Measurements from ENCODE around the gene PKD1.

PKD1 gene

DNA sequence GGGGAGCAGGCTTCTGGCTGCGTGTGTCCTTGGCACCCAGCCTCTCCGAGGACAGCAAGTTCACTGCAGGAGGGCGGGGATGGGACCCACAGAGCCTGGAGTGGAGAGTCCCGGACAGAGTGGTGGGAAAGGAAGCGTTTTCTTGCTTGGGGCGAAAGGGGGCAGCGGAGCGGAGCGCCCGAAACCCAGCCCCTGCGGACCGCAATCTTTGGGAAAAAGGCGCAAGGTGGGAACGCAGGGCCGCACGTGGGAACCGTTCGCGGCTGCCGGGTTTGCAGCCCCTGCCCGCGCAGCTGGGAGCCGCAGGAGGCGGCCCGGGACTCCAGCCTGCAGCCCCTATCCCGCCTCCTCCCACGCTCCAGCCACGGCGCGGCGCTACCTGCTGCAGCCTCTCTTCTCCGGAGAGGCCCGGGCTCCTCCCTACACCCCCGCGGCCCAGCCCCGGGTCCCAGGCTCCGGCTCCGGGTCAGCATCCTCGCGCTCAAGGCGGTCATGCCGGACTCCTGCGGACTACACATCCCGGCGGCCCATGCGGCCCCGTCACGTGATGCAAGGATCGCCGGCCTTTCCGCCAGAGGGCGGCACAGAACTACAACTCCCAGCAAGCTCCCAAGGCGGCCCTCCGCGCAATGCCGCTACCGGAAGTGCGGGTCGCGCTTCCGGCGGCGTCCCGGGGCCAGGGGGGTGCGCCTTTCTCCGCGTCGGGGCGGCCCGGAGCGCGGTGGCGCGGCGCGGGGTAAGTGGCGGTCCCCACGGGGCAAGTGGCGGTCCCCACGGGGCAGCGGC, 88.2 kb downstream of the PKD1 start, which contains the start of the genes NTHL1 and TSC2:
Gene NTHL1, minus strand, starts transcription at position 505 of the 786 bp plus-strand sequence. Its CDS starts 11 bp downstream, at position 494.
Gene TSC2, plus strand, starts transcription at position 656 of the 786 bp plus-strand sequence. CDS start 631 bp downstream, outside the sequence.
- Histone ChIP-seq H3K9me3 (ENCODE audit: control insufficient read depth, low read length) (no peaks in the 10 kb centered on the region), H3K4me1 (ENCODE audit: control insufficient read depth, insufficient read depth, low read length) (peaks cover 41% of the 10 kb centered on the region), H3K4me3 (ENCODE audit: low read length) (peak within 1 kb of the TSS; percentile 96), H3K36me3 (ENCODE audit: control insufficient read depth, insufficient read depth, low read length) (no peaks in the 10 kb centered on the region), H3K27me3 (ENCODE audit: control insufficient read depth, insufficient read depth, low read length) (no peaks in the 10 kb centered on the region), H3K9ac (ENCODE audit: low read length) (peak within 1 kb of the TSS; percentile 87)

GRCh38 chr16:2046893-2047329, 88.8 kb downstream of the PKD1 start:
- peaks cover 47% of the 10 kb centered on the region for H3K4me1 ChIP-seq (ENCODE audit: control insufficient read depth, insufficient read depth, low read length)
- no peaks in the 10 kb centered on the region for H3K27me3 ChIP-seq (ENCODE audit: control insufficient read depth, insufficient read depth, low read length)
- H3K9ac ChIP-seq (ENCODE audit: low read length): peak overlapping the region; percentile 87
- peak overlapping the region; percentile 96 for H3K4me3 ChIP-seq (ENCODE audit: low read length)
- H3K9me3 ChIP-seq (ENCODE audit: control insufficient read depth, low read length): no peaks in the 10 kb centered on the region
- no peaks in the 10 kb centered on the region for H3K36me3 ChIP-seq (ENCODE audit: control insufficient read depth, insufficient read depth, low read length)

DNA sequence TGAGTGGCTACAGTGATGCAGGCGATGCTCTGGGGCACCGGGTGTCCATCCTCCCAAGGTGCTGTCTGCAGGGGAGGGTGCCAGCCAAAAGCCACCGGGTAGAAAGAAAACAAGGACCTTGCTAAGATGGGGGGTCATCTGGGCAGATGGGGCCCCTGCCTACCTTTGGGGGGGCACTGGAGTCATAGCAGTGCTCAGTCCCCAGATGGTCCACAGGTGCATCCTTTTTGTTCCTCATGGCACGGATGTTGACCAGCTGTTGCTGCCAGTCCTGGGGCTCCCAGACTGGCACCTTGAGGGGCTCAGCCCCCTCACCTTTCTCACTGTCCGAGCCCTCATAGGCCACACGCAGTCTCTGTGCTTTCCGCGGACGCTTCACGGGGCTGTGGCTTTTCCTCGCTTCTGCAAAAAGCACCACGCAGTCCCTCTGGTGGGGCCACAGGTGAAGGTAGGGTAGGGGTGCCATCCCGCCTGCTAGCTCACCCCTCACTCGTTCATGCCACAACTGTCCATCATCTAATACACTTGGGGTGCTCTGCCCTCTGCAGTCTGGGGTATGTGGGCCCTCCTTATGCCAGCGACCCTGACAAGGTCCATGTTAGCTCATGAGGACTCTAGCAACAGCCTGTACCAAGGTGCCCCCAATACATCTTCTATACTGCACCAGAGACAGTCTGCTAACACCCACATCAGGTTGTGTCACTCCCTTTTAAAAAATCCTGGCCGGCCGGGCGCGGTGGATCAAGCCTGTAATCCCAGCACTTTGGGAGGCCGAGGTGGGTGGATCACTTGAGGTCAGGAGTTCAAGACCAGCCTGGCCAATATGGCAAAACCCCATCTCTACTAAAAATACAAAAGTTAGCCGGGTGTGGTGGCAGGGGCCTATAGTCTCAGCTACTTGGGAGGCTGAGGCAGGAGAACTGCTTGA, 89.5 kb downstream of the PKD1 start:
- Histone ChIP-seq H3K4me3 (ENCODE audit: low read length) (peak overlapping the region; percentile 96), H3K9ac (ENCODE audit: low read length) (peak overlapping the region; percentile 87), H3K27me3 (ENCODE audit: control insufficient read depth, insufficient read depth, low read length) (no peaks in the 10 kb centered on the region), H3K4me1 (ENCODE audit: control insufficient read depth, insufficient read depth, low read length) (peaks cover 54% of the 10 kb centered on the region), H3K36me3 (ENCODE audit: control insufficient read depth, insufficient read depth, low read length) (no peaks in the 10 kb centered on the region), H3K9me3 (ENCODE audit: control insufficient read depth, low read length) (no peaks in the 10 kb centered on the region)

- no peak overlapping the region for H3K4me3 ChIP-seq (ENCODE audit: low read length)
- no peak overlapping the region for H3K9ac ChIP-seq (ENCODE audit: low read length)
- H3K27me3 ChIP-seq (ENCODE audit: control insufficient read depth, insufficient read depth, low read length): no peaks in the 10 kb centered on the region
- H3K9me3 ChIP-seq (ENCODE audit: control insufficient read depth, low read length): no peaks in the 10 kb centered on the region
- H3K4me1 ChIP-seq (ENCODE audit: control insufficient read depth, insufficient read depth, low read length): peaks cover 70% of the 10 kb centered on the region
- no peaks in the 10 kb centered on the region for H3K36me3 ChIP-seq (ENCODE audit: control insufficient read depth, insufficient read depth, low read length)
Measured at GRCh38 chr16:2044541-2044940, 91.2 kb downstream of the PKD1 start.

- Histone ChIP-seq H3K9ac (ENCODE audit: low read length) (peak overlapping the region; percentile 7), H3K27me3 (ENCODE audit: control insufficient read depth, insufficient read depth, low read length) (no peaks in the 10 kb centered on the region), H3K9me3 (ENCODE audit: control insufficient read depth, low read length) (no peaks in the 10 kb centered on the region), H3K36me3 (ENCODE audit: control insufficient read depth, insufficient read depth, low read length) (no peaks in the 10 kb centered on the region), H3K4me3 (ENCODE audit: low read length) (no peak overlapping the region), H3K4me1 (ENCODE audit: control insufficient read depth, insufficient read depth, low read length) (peaks cover 72% of the 10 kb centered on the region)
Measured at GRCh38 chr16:2043667-2044451, 91.8 kb downstream of the PKD1 start.

DNA sequence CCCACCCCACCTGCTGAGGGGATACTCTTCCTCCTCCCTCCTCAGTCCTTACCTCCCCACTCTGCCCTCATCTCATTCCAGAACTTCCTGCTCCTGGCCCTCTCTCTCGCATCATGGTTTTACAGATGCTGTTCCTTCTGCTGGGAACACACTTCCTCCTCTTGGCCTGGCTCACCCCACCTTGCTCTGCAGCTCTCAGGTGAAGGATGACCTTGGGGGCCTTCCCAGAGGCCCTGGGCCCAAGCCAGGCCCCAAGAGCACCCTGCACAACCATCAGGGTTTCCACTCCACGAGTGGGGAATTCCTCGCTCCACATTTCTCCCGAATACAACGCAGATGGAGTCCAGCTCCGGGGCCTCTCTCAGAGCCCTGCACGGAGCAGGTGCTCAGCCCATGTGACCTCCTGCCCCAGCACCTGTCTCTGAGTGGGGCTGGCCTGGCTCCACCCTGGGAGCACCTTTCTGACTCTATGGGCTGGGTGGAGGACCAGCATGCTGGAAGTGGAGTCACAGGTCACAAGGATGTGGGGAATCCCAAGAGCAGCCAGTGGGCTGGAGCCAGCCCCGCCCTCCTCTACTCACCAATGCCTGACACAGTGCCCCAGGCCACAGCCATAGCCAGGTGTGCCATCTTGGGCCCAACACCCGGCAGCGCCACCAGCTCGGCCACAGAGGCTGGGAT, 92.6 kb downstream of the PKD1 start:
- H3K9me3 ChIP-seq (ENCODE audit: control insufficient read depth, low read length): no peaks in the 10 kb centered on the region
- H3K36me3 ChIP-seq (ENCODE audit: control insufficient read depth, insufficient read depth, low read length): no peaks in the 10 kb centered on the region
- H3K4me1 ChIP-seq (ENCODE audit: control insufficient read depth, insufficient read depth, low read length): peaks cover 74% of the 10 kb centered on the region
- no peaks in the 10 kb centered on the region for H3K27me3 ChIP-seq (ENCODE audit: control insufficient read depth, insufficient read depth, low read length)
- peak overlapping the region; percentile 7 for H3K9ac ChIP-seq (ENCODE audit: low read length)
- H3K4me3 ChIP-seq (ENCODE audit: low read length): no peak overlapping the region

DNA sequence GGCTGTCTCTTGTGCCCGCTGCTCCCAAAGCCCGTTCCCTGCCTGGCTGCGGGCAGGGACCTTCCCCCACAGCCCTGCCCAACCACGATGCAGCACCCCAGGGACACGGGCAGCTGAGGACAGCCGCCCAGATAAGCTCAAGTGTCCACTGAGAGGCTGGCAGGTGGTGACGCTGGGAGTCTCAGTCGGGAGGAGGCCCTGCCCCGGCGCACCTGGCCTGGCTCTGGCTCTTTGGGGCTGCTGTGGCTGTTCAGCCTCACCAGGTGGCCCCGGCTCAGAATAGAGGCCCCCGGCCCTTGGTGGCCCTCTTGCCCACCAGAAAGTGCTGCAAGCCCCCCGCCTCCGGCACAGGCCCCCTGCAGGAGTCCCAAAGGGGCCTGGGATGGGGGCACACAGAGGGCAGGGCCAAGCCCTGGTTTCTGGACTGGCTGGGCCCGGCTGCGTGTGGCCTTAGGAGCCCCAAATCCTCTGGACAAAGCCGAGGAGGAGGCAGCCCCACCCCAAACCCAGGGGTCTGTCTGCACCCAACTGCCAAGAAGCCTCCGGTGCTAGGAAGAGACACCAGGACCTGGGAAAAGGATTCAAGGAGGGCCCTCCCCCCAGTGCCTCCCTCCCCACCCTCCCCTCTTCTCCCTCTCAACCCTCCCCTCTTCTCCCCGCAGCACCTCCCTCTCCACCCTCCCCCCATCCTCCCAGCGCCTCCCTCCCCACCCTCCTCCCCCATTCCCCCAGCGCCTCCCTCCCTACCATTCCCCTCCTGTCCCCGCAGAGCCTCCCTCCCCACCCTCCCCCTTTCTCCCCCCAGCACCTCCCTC, 93.3 kb downstream of the PKD1 start:
- peaks cover 2% of the 10 kb centered on the region for H3K36me3 ChIP-seq (ENCODE audit: control insufficient read depth, insufficient read depth, low read length)
- H3K27me3 ChIP-seq (ENCODE audit: control insufficient read depth, insufficient read depth, low read length): no peaks in the 10 kb centered on the region
- H3K9me3 ChIP-seq (ENCODE audit: control insufficient read depth, low read length): no peaks in the 10 kb centered on the region
- H3K9ac ChIP-seq (ENCODE audit: low read length): peak overlapping the region; percentile 62
- peaks cover 82% of the 10 kb centered on the region for H3K4me1 ChIP-seq (ENCODE audit: control insufficient read depth, insufficient read depth, low read length)
- H3K4me3 ChIP-seq (ENCODE audit: low read length): no peak overlapping the region

DNA sequence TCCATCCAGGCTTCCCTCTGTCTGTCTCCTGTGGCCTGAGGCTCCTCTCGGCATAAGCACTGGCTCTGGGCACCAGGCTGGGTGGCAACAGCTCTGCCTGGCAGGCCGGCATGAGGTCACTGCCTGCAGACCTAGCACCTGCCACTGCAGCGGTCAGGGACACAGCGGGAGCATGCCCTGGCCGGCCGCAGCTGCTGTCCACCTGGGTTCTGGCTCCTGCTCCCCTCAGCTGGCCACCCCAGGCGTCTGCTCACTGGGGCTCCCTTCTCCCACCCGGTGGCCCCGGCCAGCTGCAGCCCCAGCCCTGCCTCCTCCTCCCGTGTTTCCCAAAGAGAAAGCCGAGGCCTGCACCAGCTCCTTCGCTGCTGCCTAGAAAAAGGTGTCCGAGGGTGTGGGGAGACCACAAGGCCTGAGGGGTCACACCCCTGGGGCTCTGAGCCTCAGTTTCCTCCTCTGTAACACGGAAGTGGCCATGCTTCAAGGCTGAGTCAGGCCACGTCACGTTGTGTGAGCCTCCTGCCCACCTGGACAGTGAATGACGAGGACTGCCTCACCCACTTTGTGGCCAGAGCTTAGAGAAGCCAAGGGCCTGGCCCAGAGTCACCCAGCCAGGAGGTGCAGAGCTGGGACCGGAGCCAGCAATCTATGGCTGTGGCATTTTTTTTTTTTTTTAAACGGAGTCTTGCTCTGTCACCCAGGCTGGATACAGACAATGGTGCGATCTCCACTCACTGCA, 94.7 kb downstream of the PKD1 start:
- Histone ChIP-seq H3K27me3 (ENCODE audit: control insufficient read depth, insufficient read depth, low read length) (no peaks in the 10 kb centered on the region), H3K36me3 (ENCODE audit: control insufficient read depth, insufficient read depth, low read length) (peaks cover 9% of the 10 kb centered on the region), H3K4me1 (ENCODE audit: control insufficient read depth, insufficient read depth, low read length) (peaks cover 84% of the 10 kb centered on the region), H3K9me3 (ENCODE audit: control insufficient read depth, low read length) (no peaks in the 10 kb centered on the region), H3K4me3 (ENCODE audit: low read length) (no peak overlapping the region), H3K9ac (ENCODE audit: low read length) (peak overlapping the region; percentile 62)

GRCh38 chr16:2040041-2040786, 95.5 kb downstream of the PKD1 start:
- H3K9me3 ChIP-seq (ENCODE audit: control insufficient read depth, low read length): no peaks in the 10 kb centered on the region
- peaks cover 9% of the 10 kb centered on the region for H3K36me3 ChIP-seq (ENCODE audit: control insufficient read depth, insufficient read depth, low read length)
- H3K9ac ChIP-seq (ENCODE audit: low read length): peak overlapping the region; percentile 62
- H3K4me1 ChIP-seq (ENCODE audit: control insufficient read depth, insufficient read depth, low read length): peaks cover 92% of the 10 kb centered on the region
- H3K27me3 ChIP-seq (ENCODE audit: control insufficient read depth, insufficient read depth, low read length): no peaks in the 10 kb centered on the region
- no peak overlapping the region for H3K4me3 ChIP-seq (ENCODE audit: low read length)

All from mucosa of stomach (tissue), 1 donor.